Measurements from ENCODE around the gene GSTK1. TPM values are rescaled to one million over a fixed set of nuclear protein-coding genes. Genes with fewer than 3 reads are reported as not detected.

The GSTK1 gene
- total and polyA plus RNA-seq, 2 experiments from 2014 or later: 224 to 243 TPM

- no peaks in the 10 kb centered on the region for H3K79me2 ChIP-seq
- peaks cover 10% of the 10 kb centered on the region for H3K4me1 ChIP-seq (ENCODE audit: insufficient read depth)
- H3K9me3 ChIP-seq (ENCODE audit: low read depth): no peaks in the 10 kb centered on the region
- H3K27me3 ChIP-seq: no peaks in the 10 kb centered on the region
- no peaks in the 10 kb centered on the region for H4K20me1 ChIP-seq (ENCODE audit: insufficient read depth, poor library complexity, severe bottlenecking)
- no peak for DNase-seq (ENCODE audit: low spot score)
- H3K4me2 ChIP-seq: no peak overlapping the region
- no peak overlapping the region for H2AFZ ChIP-seq
- no peak for TF ChIP-seq EZH2 (IDR thresholded peaks at IDR 0.05; ENCODE audit: borderline replicate concordance)
- TF ChIP-seq, protein P1, sequence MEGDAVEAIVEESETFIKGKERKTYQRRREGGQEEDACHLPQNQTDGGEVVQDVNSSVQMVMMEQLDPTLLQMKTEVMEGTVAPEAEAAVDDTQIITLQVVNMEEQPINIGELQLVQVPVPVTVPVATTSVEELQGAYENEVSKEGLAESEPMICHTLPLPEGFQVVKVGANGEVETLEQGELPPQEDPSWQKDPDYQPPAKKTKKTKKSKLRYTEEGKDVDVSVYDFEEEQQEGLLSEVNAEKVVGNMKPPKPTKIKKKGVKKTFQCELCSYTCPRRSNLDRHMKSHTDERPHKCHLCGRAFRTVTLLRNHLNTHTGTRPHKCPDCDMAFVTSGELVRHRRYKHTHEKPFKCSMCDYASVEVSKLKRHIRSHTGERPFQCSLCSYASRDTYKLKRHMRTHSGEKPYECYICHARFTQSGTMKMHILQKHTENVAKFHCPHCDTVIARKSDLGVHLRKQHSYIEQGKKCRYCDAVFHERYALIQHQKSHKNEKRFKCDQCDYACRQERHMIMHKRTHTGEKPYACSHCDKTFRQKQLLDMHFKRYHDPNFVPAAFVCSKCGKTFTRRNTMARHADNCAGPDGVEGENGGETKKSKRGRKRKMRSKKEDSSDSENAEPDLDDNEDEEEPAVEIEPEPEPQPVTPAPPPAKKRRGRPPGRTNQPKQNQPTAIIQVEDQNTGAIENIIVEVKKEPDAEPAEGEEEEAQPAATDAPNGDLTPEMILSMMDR (IDR thresholded peaks at IDR 0.05; ENCODE audit: poor library complexity): no peak
- no peak for TF ChIP-seq EZH2phosphoT487 (IDR thresholded peaks at IDR 0.05; ENCODE audit: low read depth, severe bottlenecking, unreplicated experiment)
- H3K4me3 ChIP-seq: no peak overlapping the region
- no peaks in the 10 kb centered on the region for H3K36me3 ChIP-seq (replicated peaks; ENCODE audit: insufficient read depth, low read depth)
- 73% methylated on average over 2 of the region's 2 CpGs for WGBS (ENCODE audit: low lambda C conversion rate, missing lambda C conversion rate)
- H3K9me2 ChIP-seq (replicated peaks; ENCODE audit: insufficient read depth): no peaks in the 10 kb centered on the region
- H3K27ac ChIP-seq: no peak overlapping the region
Observed at GRCh38 chr7:143252006-143252405, 11.2 kb upstream of the GSTK1 start.

- no peaks in the 10 kb centered on the region for H4K20me1 ChIP-seq (ENCODE audit: insufficient read depth, poor library complexity, severe bottlenecking)
- H3K4me3 ChIP-seq: no peak overlapping the region
- no peaks in the 10 kb centered on the region for H3K79me2 ChIP-seq
- H2AFZ ChIP-seq: no peak overlapping the region
- TF ChIP-seq, protein P1 (IDR thresholded peaks at IDR 0.05; ENCODE audit: poor library complexity): no peak
- TF ChIP-seq EZH2phosphoT487 (IDR thresholded peaks at IDR 0.05; ENCODE audit: low read depth, severe bottlenecking, unreplicated experiment): no peak
- TF ChIP-seq EZH2 (IDR thresholded peaks at IDR 0.05; ENCODE audit: borderline replicate concordance): no peak
- no peaks in the 10 kb centered on the region for H3K36me3 ChIP-seq (replicated peaks; ENCODE audit: insufficient read depth, low read depth)
- no peaks in the 10 kb centered on the region for H3K9me2 ChIP-seq (replicated peaks; ENCODE audit: insufficient read depth)
- no peak for DNase-seq (ENCODE audit: low spot score)
- no peak overlapping the region for H3K27ac ChIP-seq
- WGBS (ENCODE audit: low lambda C conversion rate, missing lambda C conversion rate): 72% methylated on average over 3 of the region's 3 CpGs
- H3K9me3 ChIP-seq (ENCODE audit: low read depth): no peaks in the 10 kb centered on the region
- H3K4me1 ChIP-seq (ENCODE audit: insufficient read depth): peaks cover 4% of the 10 kb centered on the region
- H3K27me3 ChIP-seq: no peaks in the 10 kb centered on the region
- no peak overlapping the region for H3K4me2 ChIP-seq
Observed at GRCh38 chr7:143255564-143255963, 7.7 kb upstream of the GSTK1 start.

GRCh38 chr7:143256325-143256724 is 6.9 kb upstream of the GSTK1 start:
- WGBS (ENCODE audit: low lambda C conversion rate, missing lambda C conversion rate): 93% methylated on average over 3 of the region's 3 CpGs
- no peak overlapping the region for H3K27ac ChIP-seq
- no peaks in the 10 kb centered on the region for H3K79me2 ChIP-seq
- H3K36me3 ChIP-seq (replicated peaks; ENCODE audit: insufficient read depth, low read depth): no peaks in the 10 kb centered on the region
- H4K20me1 ChIP-seq (ENCODE audit: insufficient read depth, poor library complexity, severe bottlenecking): no peaks in the 10 kb centered on the region
- DNase-seq (ENCODE audit: low spot score): no peak
- H3K4me3 ChIP-seq: no peak overlapping the region
- no peaks in the 10 kb centered on the region for H3K27me3 ChIP-seq
- H3K9me2 ChIP-seq (replicated peaks; ENCODE audit: insufficient read depth): no peaks in the 10 kb centered on the region
- TF ChIP-seq, protein P1 (IDR thresholded peaks at IDR 0.05; ENCODE audit: poor library complexity): no peak
- no peak for TF ChIP-seq EZH2 (IDR thresholded peaks at IDR 0.05; ENCODE audit: borderline replicate concordance)
- H2AFZ ChIP-seq: no peak overlapping the region
- H3K4me2 ChIP-seq: no peak overlapping the region
- H3K9me3 ChIP-seq (ENCODE audit: low read depth): no peaks in the 10 kb centered on the region
- H3K4me1 ChIP-seq (ENCODE audit: insufficient read depth): peaks cover 4% of the 10 kb centered on the region

GRCh38 chr7:143256932-143257331 is 6.3 kb upstream of the GSTK1 start:
- Histone ChIP-seq H3K4me1 (ENCODE audit: insufficient read depth) (peaks cover 4% of the 10 kb centered on the region), H3K9me3 (ENCODE audit: low read depth) (no peaks in the 10 kb centered on the region), H3K4me3 (no peak overlapping the region), H3K4me2 (no peak overlapping the region), H3K9me2 (replicated peaks; ENCODE audit: insufficient read depth) (no peaks in the 10 kb centered on the region), H3K27me3 (no peaks in the 10 kb centered on the region), H3K79me2 (no peaks in the 10 kb centered on the region), H3K36me3 (replicated peaks; ENCODE audit: insufficient read depth, low read depth) (no peaks in the 10 kb centered on the region), H4K20me1 (ENCODE audit: insufficient read depth, poor library complexity, severe bottlenecking) (no peaks in the 10 kb centered on the region), H2AFZ (no peak overlapping the region), H3K27ac (no peak overlapping the region)
- 89% methylated on average over 4 of the region's 4 CpGs for WGBS (ENCODE audit: low lambda C conversion rate, missing lambda C conversion rate)
- no peak for DNase-seq (ENCODE audit: low spot score)
- TF ChIP-seq EZH2phosphoT487 (IDR thresholded peaks at IDR 0.05; ENCODE audit: low read depth, severe bottlenecking, unreplicated experiment): no peak
- TF ChIP-seq, protein P1 (IDR thresholded peaks at IDR 0.05; ENCODE audit: poor library complexity): no peak
- TF ChIP-seq EZH2 (IDR thresholded peaks at IDR 0.05; ENCODE audit: borderline replicate concordance): no peak

Measured in hepatocyte (in vitro differentiated cells).